Natural killer cell (primary cell): ENCODE results near the gene NCDN. TPM values are rescaled to one million over a fixed set of nuclear protein-coding genes. Genes with fewer than 3 reads are reported as not detected.

Source experiments
- ATAC-seq, 3 donors: fragments of 150-1000 bp in 2 of 3; fragments of 200-7000 bp in 1 of 3; cut with Tn5 transposase; 1 replicate in 1 of 3; 2 replicates in 2 of 3; pipeline ENCODE4 v1.10.0; 2021; ENCODE audit warnings: mild to moderate bottlenecking in 2 of 3, moderate library complexity in 2 of 3
- DNase-seq, 2 donors: peaks; one replicate each; pipeline versions ENCODE4 v3.0.0 to v3.0.0-alpha.2; 2013 to 2021; ENCODE audit warnings: mixed read lengths in 1 of 2
- H3K27ac ChIP-seq: one replicate; pipeline ENCODE4 v1.5.1; 2013; ENCODE audit warnings: mild to moderate bottlenecking, low read length
- H3K27me3 ChIP-seq: one replicate; pipeline ENCODE4 v1.6.1; 2013; ENCODE audit warnings: low read length; ENCODE audit not compliant: control insufficient read depth, insufficient read depth
- H3K36me3 ChIP-seq: one replicate; pipeline ENCODE4 v1.6.1; 2013; ENCODE audit warnings: low read length; ENCODE audit not compliant: control insufficient read depth, insufficient read depth
- H3K4me1 ChIP-seq: one replicate; pipeline ENCODE4 v1.6.1; 2013; ENCODE audit warnings: low read length; ENCODE audit not compliant: control insufficient read depth, insufficient read depth
- H3K4me3 ChIP-seq: one replicate; pipeline ENCODE4 v1.5.1; 2013; ENCODE audit warnings: low read length
- H3K9me3 ChIP-seq: one replicate; pipeline ENCODE4 v1.6.1; 2013; ENCODE audit warnings: low read length; ENCODE audit not compliant: control insufficient read depth, insufficient read depth
- H3K27ac Mint-ChIP-seq, 2 donors: one replicate each; pipeline ENCODE4 v1.8.0; 2022; ENCODE audit warnings: mild to moderate bottlenecking in 2 of 2, mixed read lengths in 2 of 2, moderate library complexity in 1 of 2
- H3K27me3 Mint-ChIP-seq, 2 donors: one replicate each; pipeline ENCODE4 v1.8.0; 2022; ENCODE audit warnings: low read depth in 2 of 2, mixed read lengths in 2 of 2
- H3K36me3 Mint-ChIP-seq: one replicate; pipeline ENCODE4 v1.8.0; 2022; ENCODE audit warnings: mixed read lengths
- H3K4me1 Mint-ChIP-seq, 2 donors: one replicate each; pipeline ENCODE4 v1.8.0; 2022; ENCODE audit warnings: mixed read lengths in 2 of 2
- H3K4me3 Mint-ChIP-seq: one replicate; pipeline ENCODE4 v1.8.0; 2022; ENCODE audit warnings: mild to moderate bottlenecking, moderate library complexity, mixed read lengths
- H3K9me3 Mint-ChIP-seq, 2 donors: one replicate each; pipeline ENCODE4 v1.8.0; 2022; ENCODE audit warnings: mixed read lengths in 2 of 2
- WGBS: methylation state at CpG from one replicate; pipeline ENCODE4 v1.1.7; 2013; ENCODE audit warnings: missing lambda C conversion rate; ENCODE audit not compliant: insufficient coverage; 5-methylcytosine and 5-hydroxymethylcytosine counted together
- intact Hi-C: fragments of 100-400 bp; cut with micrococcal nuclease; formaldehyde crosslinking; loops from one replicate; pipeline ENCODE4 v1.14.2; 2022
- total RNA-seq, 4 donors: library from RNA; stranded (reverse); fragments of 120-200 nt in 1 of 4; gene quantifications; one replicate each; pipeline versions ENCODE4 v1.2.3 to v1.2.4, GENCODE V29; 2013 to 2022
- TF ChIP-seq, protein P1 (sequence below): fragments of 200-600 bp; IDR thresholded peaks from one replicate; pipeline ENCODE4 v1.8.0; 2022; ENCODE audit warnings: antibody characterized with exemption

Gene NCDN
- total RNA-seq, 3 donors from 2014 or later (not counting 1 experiment from before 2014, with no cell fraction given) = 7.9 to 10.7 (median 9.9) TPM

GRCh38 chr1:35597870-35598269 lies 40.3 kb downstream of the NCDN start:
- H3K4me1 Mint-ChIP-seq = peaks cover 3 to 16% of the 10 kb centered on the region in 2 donors
- H3K9me3 ChIP-seq = no peaks in the 10 kb centered on the region
- H3K27me3 Mint-ChIP-seq = no peaks in the 10 kb centered on the region
- DNase-seq (no peak), ATAC-seq (no peak)
- TF ChIP-seq, protein P1, sequence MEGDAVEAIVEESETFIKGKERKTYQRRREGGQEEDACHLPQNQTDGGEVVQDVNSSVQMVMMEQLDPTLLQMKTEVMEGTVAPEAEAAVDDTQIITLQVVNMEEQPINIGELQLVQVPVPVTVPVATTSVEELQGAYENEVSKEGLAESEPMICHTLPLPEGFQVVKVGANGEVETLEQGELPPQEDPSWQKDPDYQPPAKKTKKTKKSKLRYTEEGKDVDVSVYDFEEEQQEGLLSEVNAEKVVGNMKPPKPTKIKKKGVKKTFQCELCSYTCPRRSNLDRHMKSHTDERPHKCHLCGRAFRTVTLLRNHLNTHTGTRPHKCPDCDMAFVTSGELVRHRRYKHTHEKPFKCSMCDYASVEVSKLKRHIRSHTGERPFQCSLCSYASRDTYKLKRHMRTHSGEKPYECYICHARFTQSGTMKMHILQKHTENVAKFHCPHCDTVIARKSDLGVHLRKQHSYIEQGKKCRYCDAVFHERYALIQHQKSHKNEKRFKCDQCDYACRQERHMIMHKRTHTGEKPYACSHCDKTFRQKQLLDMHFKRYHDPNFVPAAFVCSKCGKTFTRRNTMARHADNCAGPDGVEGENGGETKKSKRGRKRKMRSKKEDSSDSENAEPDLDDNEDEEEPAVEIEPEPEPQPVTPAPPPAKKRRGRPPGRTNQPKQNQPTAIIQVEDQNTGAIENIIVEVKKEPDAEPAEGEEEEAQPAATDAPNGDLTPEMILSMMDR = no peak
- 95% methylated on average over 4 of the region's 5 CpGs for WGBS
- no peak overlapping the region for H3K4me3 Mint-ChIP-seq
- no peak overlapping the region for H3K27ac ChIP-seq
- H3K27ac Mint-ChIP-seq = no peak overlapping the region
- peaks cover 20% of the 10 kb centered on the region for H3K36me3 ChIP-seq
- H3K36me3 Mint-ChIP-seq = peaks cover 7% of the 10 kb centered on the region
- peaks cover 6% of the 10 kb centered on the region for H3K4me1 ChIP-seq
- H3K9me3 Mint-ChIP-seq = no peaks in the 10 kb centered on the region
- no peaks in the 10 kb centered on the region for H3K27me3 ChIP-seq
- intact Hi-C loops = no loop called here
- no peak overlapping the region for H3K4me3 ChIP-seq

GRCh38 chr1:35598895-35599294 lies 41.3 kb downstream of the NCDN start:
- Histone ChIP-seq H3K27me3 (no peaks in the 10 kb centered on the region), H3K4me3 (no peak overlapping the region), H3K9me3 (no peaks in the 10 kb centered on the region), H3K36me3 (peaks cover 29% of the 10 kb centered on the region), H3K4me1 (no peaks in the 10 kb centered on the region), H3K27ac (no peak overlapping the region)
- Mint-ChIP-seq H3K27me3 (no peaks in the 10 kb centered on the region), H3K4me1 (peaks cover 0 to 10% of the 10 kb centered on the region in 2 donors), H3K36me3 (peaks cover 7% of the 10 kb centered on the region), H3K4me3 (no peak overlapping the region), H3K27ac (no peak overlapping the region), H3K9me3 (no peaks in the 10 kb centered on the region)
- DNase-seq (no peak), ATAC-seq (no peak)
- intact Hi-C loops = no loop called here
- TF ChIP-seq, protein P1 = no peak
- 97% methylated on average over 1 of the region's 2 CpGs for WGBS

DNA sequence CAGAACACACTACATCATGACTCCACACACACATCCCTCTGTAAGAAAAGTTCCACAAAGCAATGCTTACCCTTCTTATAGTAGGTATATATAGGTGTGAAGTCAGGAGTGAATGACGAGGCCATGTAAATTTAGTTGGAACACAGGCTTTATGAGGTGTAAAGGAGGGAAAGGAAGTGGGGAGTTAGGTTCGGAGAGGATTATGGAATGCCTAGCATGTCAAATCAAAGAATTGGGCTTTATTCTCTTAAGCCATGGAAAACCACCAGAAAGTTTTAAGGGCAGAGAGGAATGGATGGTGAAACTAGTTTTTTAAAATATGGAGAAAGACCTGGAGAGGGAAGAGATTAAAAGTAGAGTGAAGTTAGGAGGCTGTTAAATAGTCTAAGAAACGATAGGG lies 41.8 kb downstream of the NCDN start:
- no peaks in the 10 kb centered on the region for H3K9me3 Mint-ChIP-seq
- no peaks in the 10 kb centered on the region for H3K27me3 ChIP-seq
- H3K9me3 ChIP-seq = no peaks in the 10 kb centered on the region
- peaks cover 0 to 14% of the 10 kb centered on the region in 2 donors for H3K4me1 Mint-ChIP-seq
- H3K36me3 ChIP-seq = peaks cover 34% of the 10 kb centered on the region
- no peak overlapping the region for H3K27ac ChIP-seq
- WGBS = 97% methylated on average over 3 of the region's 3 CpGs
- no peak for DNase-seq
- no peak overlapping the region for H3K27ac Mint-ChIP-seq
- intact Hi-C loops = no loop called here
- no peak overlapping the region for H3K4me3 Mint-ChIP-seq
- ATAC-seq = no peak
- H3K27me3 Mint-ChIP-seq = no peaks in the 10 kb centered on the region
- TF ChIP-seq, protein P1 = no peak
- H3K4me3 ChIP-seq = no peak overlapping the region
- peaks cover 7% of the 10 kb centered on the region for H3K36me3 Mint-ChIP-seq
- no peaks in the 10 kb centered on the region for H3K4me1 ChIP-seq

DNA sequence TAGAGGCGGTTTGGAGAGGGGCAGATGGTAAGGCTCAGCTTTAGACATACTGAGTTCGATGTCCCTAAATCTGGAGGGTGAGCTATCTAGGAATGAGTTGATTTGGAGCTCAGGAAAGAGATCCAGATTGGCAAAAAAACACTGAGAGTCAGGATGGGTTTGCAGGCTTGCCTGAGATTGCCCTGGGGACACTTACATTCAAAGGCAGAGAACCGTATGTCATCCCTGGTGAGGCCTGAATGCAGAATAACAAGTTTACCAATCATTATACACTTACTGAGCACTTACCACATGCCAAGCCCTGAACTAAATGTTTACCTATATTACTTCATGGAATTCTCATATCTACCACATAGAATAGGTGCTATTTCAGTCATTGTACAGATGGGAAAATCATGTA lies 43.0 kb downstream of the NCDN start:
- Mint-ChIP-seq H3K27ac (no peak overlapping the region), H3K36me3 (peaks cover 7% of the 10 kb centered on the region), H3K27me3 (no peaks in the 10 kb centered on the region), H3K9me3 (no peaks in the 10 kb centered on the region), H3K4me1 (peaks cover 1 to 12% of the 10 kb centered on the region in 2 donors), H3K4me3 (no peak overlapping the region)
- TF ChIP-seq, protein P1 = no peak
- WGBS = 99% methylated on average over 3 of the region's 3 CpGs
- Histone ChIP-seq H3K36me3 (peaks cover 43% of the 10 kb centered on the region), H3K27ac (no peak overlapping the region), H3K4me3 (no peak overlapping the region), H3K4me1 (no peaks in the 10 kb centered on the region), H3K9me3 (no peaks in the 10 kb centered on the region), H3K27me3 (no peaks in the 10 kb centered on the region)
- DNase-seq (no peak), ATAC-seq (no peak)
- intact Hi-C loops = no loop called here
